HepG2 (cell line): ENCODE results near the gene ZNF764. TPM values are rescaled to one million over a fixed set of nuclear protein-coding genes. Genes with fewer than 3 reads are reported as not detected.

Experiments used
- CENPX ChIP-seq: sonication (generic); formaldehyde crosslinking; IDR thresholded peaks from 2 replicates; pipeline ENCODE4 v1.9.0; 2021; ENCODE audit warnings: mild to moderate bottlenecking, missing genetic modification reagents, moderate library complexity
- CHD2 ChIP-seq: IDR thresholded peaks from 2 replicates; pipeline ENCODE4 v1.6.1; 2011; ENCODE audit warnings: low read depth, low read length, improper control_type of control experiment
- NFAT5 ChIP-seq: sonication (generic); formaldehyde crosslinking; IDR thresholded peaks from 2 replicates; pipeline ENCODE4 v1.4.0; 2020; ENCODE audit warnings: missing genetic modification reagents
- NFATC3 ChIP-seq: sonication (generic); formaldehyde crosslinking; IDR thresholded peaks from 2 replicates; pipeline ENCODE4 v1.5.1; 2020; ENCODE audit warnings: mild to moderate bottlenecking, missing genetic modification reagents
- THAP7 ChIP-seq: sonication (generic); formaldehyde crosslinking; IDR thresholded peaks from 2 replicates; pipeline ENCODE4 v1.8.1; 2023; ENCODE audit warnings: mild to moderate bottlenecking, missing genetic modification reagents
- UBTF ChIP-seq: sonication (generic); formaldehyde crosslinking; IDR thresholded peaks from 2 replicates; pipeline ENCODE4 v1.4.0; 2020; ENCODE audit warnings: mild to moderate bottlenecking, missing genetic modification reagents
- ZBTB40 ChIP-seq, 2 experiments: fragments of 450-650 bp in 1 of 2; sonication (generic) in 1 of 2; formaldehyde crosslinking in 1 of 2; IDR thresholded peaks; 2 replicates each; pipeline versions ENCODE4 v1.6.1 to v1.8.0; 2016 to 2022; ENCODE audit warnings: antibody characterized with exemption in 1 of 2, mild to moderate bottlenecking in 1 of 2, missing genetic modification reagents in 1 of 2
- ZC3H4 ChIP-seq: sonication (generic); formaldehyde crosslinking; IDR thresholded peaks from 2 replicates; pipeline ENCODE4 v1.4.0; 2020; ENCODE audit warnings: missing genetic modification reagents, borderline replicate concordance
- ZNF274 ChIP-seq: sonication (generic); formaldehyde crosslinking; IDR thresholded peaks from 2 replicates; pipeline ENCODE4 v1.5.1; 2020; ENCODE audit warnings: mild to moderate bottlenecking, missing genetic modification reagents
- polyA plus RNA-seq, 8 experiments: library from polyadenylated mRNA; depleted of rRNA in 3 of 8; stranded (reverse) in 7 of 8; unstranded in 1 of 8; fragments of >200 nt; fragmentation: Illumina TruSeq in 4 of 8; extraction: Trizol in 4 of 8; gene quantifications; 2 replicates each; pipeline versions ENCODE4 v1.2.1 to v1.2.3, GENCODE V29; 2011 to 2016; ENCODE audit warnings: low read depth in 4 of 8, missing spikeins in 1 of 8, mixed read lengths in 1 of 8; ENCODE audit not compliant: insufficient read depth in 1 of 8
- total RNA-seq, 5 experiments: library from RNA; depleted of rRNA; stranded (reverse); fragments of >200 nt; fragmentation: Illumina TruSeq; extraction: Trizol; gene quantifications; 2 replicates each; pipeline ENCODE4 v1.2.3, GENCODE V29; 2016; ENCODE audit warnings: low read depth in 1 of 5

The ZNF764 gene
- total and polyA plus RNA-seq, 2 of the 13 experiments (the other 11 are each of a cell fraction or from before 2014, with no cell fraction given), result 4.1 to 9.1 TPM

DNA sequence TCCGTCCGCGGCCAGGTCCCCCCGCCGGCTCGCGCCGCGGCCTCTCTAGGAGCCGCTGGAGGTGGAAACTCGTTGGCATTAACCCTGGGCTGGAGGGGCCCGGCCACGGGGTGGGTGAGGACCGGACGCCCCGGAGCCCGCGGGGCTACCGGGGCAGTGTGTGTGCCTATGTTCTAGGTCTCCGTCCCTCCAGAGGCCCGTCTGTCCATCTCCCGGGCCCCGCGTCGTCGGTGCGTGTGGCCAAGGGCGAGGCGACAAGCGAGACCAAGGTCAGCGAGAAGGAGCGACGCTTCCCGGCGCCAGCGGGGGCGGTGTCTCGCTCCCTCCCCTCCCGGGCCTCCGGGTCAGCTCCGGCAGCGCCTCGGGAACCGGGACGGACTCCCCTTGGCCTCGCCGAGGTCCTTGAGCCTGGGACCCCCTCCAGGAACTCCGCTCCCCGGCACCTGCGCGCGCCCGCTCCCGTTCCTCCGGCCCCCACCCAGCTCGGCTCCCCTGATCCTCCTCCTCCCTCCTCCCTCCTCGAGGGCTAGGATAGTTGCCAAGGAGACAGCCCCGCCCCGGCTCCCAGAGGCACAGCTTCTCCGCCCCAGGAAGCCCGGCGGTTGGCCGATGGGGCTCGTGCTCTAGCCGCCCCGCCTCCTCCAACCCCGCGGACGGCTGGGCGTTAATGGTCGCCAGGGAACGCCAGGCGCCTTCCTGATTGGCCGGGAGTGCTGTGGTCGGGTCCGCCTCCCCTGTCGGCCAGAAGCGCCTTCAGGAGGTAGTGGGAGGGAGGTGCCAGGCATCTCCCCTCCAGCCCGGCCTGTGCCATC is 31.1 kb downstream of the ZNF764 start (continued):
- TF ChIP-seq NFAT5 (no peak), NFATC3 (CRISPR knock-in tag) (no peak), ZNF274 (CRISPR knock-in tag) (peak; percentile 79; the same call in 1 of the 2 replicates), THAP7 (CRISPR knock-in tag) (no peak), ZC3H4 (CRISPR knock-in tag) (0 out of 2 replicates have a peak, but pooled peaks have one; percentile 12), ZBTB40 (IDR thresholded peaks at IDR 0.05) (peak; percentile 56; the same call in 1 of the 2 replicates), ZBTB40 (CRISPR knock-in tag; IDR thresholded peaks at IDR 0.05) (no peak), CENPX (CRISPR knock-in tag) (no peak), CHD2 (no peak), UBTF (CRISPR knock-in tag) (peak; percentile 77)
